ENCODE measurements around the gene MCC.

GRCh38 chr5:113171520-113171919 is 316.7 kb downstream of the MCC start:
- no peak for TF ChIP-seq CTCF (IDR thresholded peaks at IDR 0.05; ENCODE audit: insufficient read depth, low read length, poor library complexity, severe bottlenecking)
- TF ChIP-seq EZH2phosphoT487 (conservative IDR thresholded peaks at IDR 0.05; ENCODE audit: low read length), result no peak
